Neural crest cell (in vitro differentiated cells): Measurements from ENCODE around the gene F2. TPM values are rescaled to one million over a fixed set of nuclear protein-coding genes. Genes with fewer than 3 reads are reported as not detected.

Experiments used
- DNase-seq: peaks from one replicate; pipeline ENCODE4 v3.0.0; 2021; ENCODE audit warnings: low read depth, mixed read lengths, low spot score
- H3K27ac Mint-ChIP-seq: one replicate; pipeline ENCODE4 v1.8.0; 2021; ENCODE audit warnings: mild to moderate bottlenecking, mixed read lengths; ENCODE audit not compliant: unreplicated experiment
- H3K27me3 Mint-ChIP-seq: 2 replicates; pipeline ENCODE4 v1.8.0; 2021; ENCODE audit warnings: low read depth, mild to moderate bottlenecking, mixed read lengths
- H3K36me3 Mint-ChIP-seq: 2 replicates; pipeline ENCODE4 v1.8.0; 2021; ENCODE audit warnings: low read depth, mild to moderate bottlenecking, mixed read lengths
- H3K4me1 Mint-ChIP-seq: 2 replicates; pipeline ENCODE4 v1.8.0; 2021; ENCODE audit warnings: mixed read lengths
- H3K4me3 Mint-ChIP-seq: one replicate; pipeline ENCODE4 v1.8.0; 2021; ENCODE audit warnings: mild to moderate bottlenecking, mixed read lengths
- H3K9me3 Mint-ChIP-seq: 2 replicates; pipeline ENCODE4 v1.8.0; 2021; ENCODE audit warnings: mixed read lengths
- total RNA-seq: library from RNA; stranded (reverse); gene quantifications from 2 replicates; pipeline ENCODE4 v1.2.1, GENCODE V29; 2021
- TF ChIP-seq, protein P1 (sequence below): fragments of 200-600 bp; sonication (generic); conservative IDR thresholded peaks from 2 replicates; pipeline ENCODE4 v1.5.0; 2021; ENCODE audit warnings: antibody characterized with exemption, mild to moderate bottlenecking

F2 gene
- total RNA-seq, 1 donor from 2014 or later = not detected

DNA sequence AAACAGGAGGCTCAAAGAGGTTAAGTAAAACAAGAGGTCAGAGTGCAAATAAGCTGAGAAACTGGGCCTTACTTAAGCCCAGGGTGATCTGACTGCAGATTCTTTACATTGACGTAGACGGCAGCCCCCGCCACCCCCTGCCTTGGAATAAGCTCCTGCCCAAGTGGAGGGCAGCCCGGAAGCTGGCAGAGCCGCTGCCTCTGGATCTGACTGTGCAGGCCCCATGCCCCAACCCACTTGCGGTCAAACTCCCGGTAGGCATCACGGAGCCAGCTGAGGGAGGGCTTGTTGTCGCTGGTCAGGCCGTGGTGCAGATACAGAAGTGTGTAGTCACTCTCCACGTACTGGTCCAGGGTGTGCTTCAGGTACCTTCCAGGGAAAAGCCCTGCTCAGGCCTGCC, 37.2 kb upstream of the F2 start:
- DNase-seq = no peak
- no peaks in the 10 kb centered on the region for H3K27me3 Mint-ChIP-seq
- H3K9me3 Mint-ChIP-seq = no peaks in the 10 kb centered on the region
- TF ChIP-seq, protein P1, sequence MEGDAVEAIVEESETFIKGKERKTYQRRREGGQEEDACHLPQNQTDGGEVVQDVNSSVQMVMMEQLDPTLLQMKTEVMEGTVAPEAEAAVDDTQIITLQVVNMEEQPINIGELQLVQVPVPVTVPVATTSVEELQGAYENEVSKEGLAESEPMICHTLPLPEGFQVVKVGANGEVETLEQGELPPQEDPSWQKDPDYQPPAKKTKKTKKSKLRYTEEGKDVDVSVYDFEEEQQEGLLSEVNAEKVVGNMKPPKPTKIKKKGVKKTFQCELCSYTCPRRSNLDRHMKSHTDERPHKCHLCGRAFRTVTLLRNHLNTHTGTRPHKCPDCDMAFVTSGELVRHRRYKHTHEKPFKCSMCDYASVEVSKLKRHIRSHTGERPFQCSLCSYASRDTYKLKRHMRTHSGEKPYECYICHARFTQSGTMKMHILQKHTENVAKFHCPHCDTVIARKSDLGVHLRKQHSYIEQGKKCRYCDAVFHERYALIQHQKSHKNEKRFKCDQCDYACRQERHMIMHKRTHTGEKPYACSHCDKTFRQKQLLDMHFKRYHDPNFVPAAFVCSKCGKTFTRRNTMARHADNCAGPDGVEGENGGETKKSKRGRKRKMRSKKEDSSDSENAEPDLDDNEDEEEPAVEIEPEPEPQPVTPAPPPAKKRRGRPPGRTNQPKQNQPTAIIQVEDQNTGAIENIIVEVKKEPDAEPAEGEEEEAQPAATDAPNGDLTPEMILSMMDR = no peak
- no peaks in the 10 kb centered on the region for H3K4me1 Mint-ChIP-seq
- no peaks in the 10 kb centered on the region for H3K36me3 Mint-ChIP-seq
- H3K4me3 Mint-ChIP-seq = no peak overlapping the region
- no peak overlapping the region for H3K27ac Mint-ChIP-seq

DNA sequence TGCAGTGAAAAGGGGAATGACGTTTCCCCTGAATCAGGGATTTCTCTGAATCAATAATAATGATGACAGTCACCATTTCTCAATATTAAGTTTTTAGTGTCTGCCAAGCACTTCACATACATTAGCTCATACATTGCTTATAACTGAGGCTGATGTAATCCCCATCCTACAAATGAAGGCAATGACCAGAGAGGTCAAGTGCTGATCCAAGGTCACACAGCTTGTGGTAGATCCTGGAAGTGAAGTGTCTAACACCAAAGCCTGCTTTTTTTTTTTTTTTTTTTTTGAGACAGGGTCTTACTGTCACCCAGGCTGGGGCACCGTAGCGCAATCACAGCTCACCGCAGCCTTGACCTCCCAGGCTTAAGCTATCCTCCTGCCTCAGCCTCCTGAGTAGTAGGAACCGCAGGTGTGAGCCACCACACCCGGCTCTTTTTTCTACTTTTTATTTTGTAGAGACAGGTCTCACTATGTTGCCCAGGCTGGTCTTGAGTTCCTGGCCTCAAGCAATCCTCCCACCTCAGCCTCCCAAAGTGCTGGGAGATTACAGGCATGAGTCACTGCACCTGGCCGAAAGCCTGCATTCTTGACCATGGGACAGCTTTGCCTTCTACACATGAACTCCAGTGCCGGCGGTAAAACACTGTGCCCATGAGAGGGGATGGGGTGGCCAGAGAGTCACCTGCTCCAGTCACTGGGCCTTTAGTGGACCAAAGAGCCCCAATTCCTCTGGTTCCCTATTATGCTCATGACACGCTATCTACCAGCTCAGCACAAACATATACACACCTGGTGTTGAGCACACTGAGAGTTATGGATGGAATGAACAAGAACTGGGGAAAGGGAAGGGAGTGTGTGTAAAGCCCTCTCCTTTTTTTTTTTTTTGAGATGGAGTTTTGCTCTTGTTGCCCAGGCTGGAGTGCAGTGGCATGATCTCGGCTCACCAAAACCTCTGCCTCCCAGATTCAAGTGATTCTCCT, 36.0 kb upstream of the F2 start:
- no peak for DNase-seq
- Mint-ChIP-seq H3K4me3 (no peak overlapping the region), H3K4me1 (no peaks in the 10 kb centered on the region), H3K27ac (no peak overlapping the region), H3K9me3 (no peaks in the 10 kb centered on the region), H3K36me3 (no peaks in the 10 kb centered on the region), H3K27me3 (no peaks in the 10 kb centered on the region)
- TF ChIP-seq, protein P1 = no peak

DNA sequence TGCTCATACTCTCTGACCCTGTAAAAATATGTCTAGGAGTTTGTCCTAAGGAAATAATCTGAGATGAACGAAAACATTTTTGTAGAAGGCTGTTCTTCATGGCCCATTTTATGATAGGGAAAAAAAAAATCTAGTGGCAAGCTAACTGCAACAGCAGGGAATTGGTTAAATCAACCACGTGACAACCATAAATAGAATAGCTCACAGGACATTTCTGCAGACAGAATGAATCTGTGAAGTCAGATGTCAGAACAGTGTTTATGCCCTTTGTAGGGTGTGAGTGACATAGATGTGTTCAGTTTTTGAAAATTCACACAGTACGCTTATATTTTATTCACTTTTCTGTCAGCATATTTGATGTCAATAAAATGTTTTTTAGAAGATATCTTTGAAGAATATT, 34.6 kb upstream of the F2 start:
- H3K4me1 Mint-ChIP-seq = no peaks in the 10 kb centered on the region
- no peak overlapping the region for H3K27ac Mint-ChIP-seq
- H3K4me3 Mint-ChIP-seq = no peak overlapping the region
- H3K27me3 Mint-ChIP-seq = no peaks in the 10 kb centered on the region
- no peaks in the 10 kb centered on the region for H3K9me3 Mint-ChIP-seq
- no peaks in the 10 kb centered on the region for H3K36me3 Mint-ChIP-seq
- no peak for DNase-seq
- TF ChIP-seq, protein P1 = no peak

DNA sequence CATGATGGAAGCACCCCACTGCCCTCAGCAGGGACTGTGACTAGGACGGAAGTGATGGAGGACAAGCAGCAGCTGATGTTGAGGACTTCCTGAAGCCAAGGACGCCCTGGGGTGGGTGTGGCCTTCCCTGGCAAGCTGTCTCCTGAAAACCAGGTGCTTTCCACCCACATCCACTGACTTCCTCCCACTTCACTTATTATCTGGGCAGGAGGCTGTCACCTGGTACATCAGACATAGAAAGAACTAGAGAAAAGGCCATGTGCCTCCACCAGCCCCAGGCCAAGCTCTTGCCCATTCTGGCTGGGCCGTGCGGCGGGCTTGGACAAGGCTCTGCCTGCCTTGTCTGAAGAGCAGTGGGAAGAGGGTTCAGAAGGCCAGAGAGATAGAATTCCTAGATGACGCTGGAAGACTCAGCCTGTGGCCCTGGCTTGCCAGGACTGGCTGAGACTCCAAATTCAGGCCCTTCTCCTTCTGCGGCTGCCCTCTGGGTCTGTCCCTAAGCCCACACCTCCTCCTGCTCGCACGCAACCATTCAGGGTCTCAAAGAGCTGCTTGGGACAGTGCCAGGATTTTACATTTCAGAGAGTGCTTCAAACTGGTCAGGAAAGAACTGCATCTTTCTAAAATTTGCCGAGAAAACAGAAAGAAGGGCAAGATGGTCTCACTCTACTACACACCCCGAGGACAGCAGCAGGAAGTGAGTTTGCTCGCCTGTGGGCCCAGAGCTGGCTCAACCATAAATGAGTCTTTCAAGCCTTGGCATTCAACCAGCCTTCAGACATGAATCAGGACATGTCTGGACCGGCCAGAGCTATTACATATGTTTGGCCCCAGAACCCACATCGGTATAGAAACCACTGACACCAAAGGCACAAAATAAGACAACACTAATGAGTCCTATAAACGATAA, 31.9 kb upstream of the F2 start:
- Mint-ChIP-seq H3K4me1 (no peaks in the 10 kb centered on the region), H3K27ac (no peak overlapping the region), H3K36me3 (no peaks in the 10 kb centered on the region), H3K27me3 (no peaks in the 10 kb centered on the region), H3K4me3 (no peak overlapping the region), H3K9me3 (no peaks in the 10 kb centered on the region)
- no peak for DNase-seq
- TF ChIP-seq, protein P1 = no peak

DNA sequence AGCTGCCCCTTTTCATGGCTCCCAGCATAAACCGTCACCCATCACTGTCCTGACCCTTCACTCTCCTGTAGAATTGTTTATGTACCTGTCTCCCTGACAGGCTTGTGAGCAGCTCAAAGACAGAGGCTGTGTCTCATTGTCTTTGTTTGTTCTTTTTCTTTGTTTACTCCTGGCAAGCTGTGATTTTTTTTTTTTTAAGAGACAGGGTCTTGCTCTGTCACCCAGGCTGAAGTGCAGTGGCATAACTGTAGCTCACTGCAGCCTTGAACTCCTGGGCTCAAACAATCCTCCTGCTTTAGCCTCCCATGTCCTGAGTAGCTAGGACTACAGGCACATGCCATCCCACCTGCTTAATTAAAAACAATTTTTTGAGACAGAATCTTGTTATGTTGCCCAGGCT, 28.3 kb upstream of the F2 start:
- no peaks in the 10 kb centered on the region for H3K4me1 Mint-ChIP-seq
- DNase-seq = no peak
- H3K9me3 Mint-ChIP-seq = no peaks in the 10 kb centered on the region
- H3K36me3 Mint-ChIP-seq = no peaks in the 10 kb centered on the region
- TF ChIP-seq, protein P1 = no peak
- no peak overlapping the region for H3K27ac Mint-ChIP-seq
- no peak overlapping the region for H3K4me3 Mint-ChIP-seq
- H3K27me3 Mint-ChIP-seq = no peaks in the 10 kb centered on the region
